H1 (cell line): ENCODE results near the gene BTAF1.

Source experiments
- ATF2 ChIP-seq: IDR thresholded peaks from 2 replicates; pipeline ENCODE4 v1.6.1; 2012; ENCODE audit warnings: low read length, inconsistent platforms
- CREB1 ChIP-seq: IDR thresholded peaks from 2 replicates; pipeline ENCODE4 v1.6.1; 2012; ENCODE audit warnings: inconsistent platforms
- CTCF ChIP-seq, 3 experiments: IDR thresholded peaks; 1 replicate in 2 of 3; 2 replicates in 1 of 3; pipeline versions ENCODE4 v1.5.1 to v1.6.1; 2011; ENCODE audit warnings: low read length in 3 of 3, mild to moderate bottlenecking in 3 of 3, inconsistent platforms in 2 of 3, low read depth in 1 of 3, moderate library complexity in 1 of 3; ENCODE audit not compliant: insufficient read depth in 1 of 3; ENCODE audit errors: control extremely low read depth in 1 of 3
- EP300 ChIP-seq, 2 experiments: IDR thresholded peaks; 1 replicate in 1 of 2; 2 replicates in 1 of 2; pipeline ENCODE4 v1.6.1; 2011 to 2012; ENCODE audit warnings: low read depth in 2 of 2, low read length in 2 of 2, mild to moderate bottlenecking in 2 of 2, borderline replicate concordance in 1 of 2, inconsistent platforms in 1 of 2, moderate library complexity in 1 of 2
- EZH2 ChIP-seq: fragments of 200-600 bp; sonication (generic); IDR thresholded peaks from 2 replicates; pipeline ENCODE4 v1.7.1; 2012; ENCODE audit warnings: low read depth, mild to moderate bottlenecking, moderate library complexity, low read length, inconsistent platforms; ENCODE audit not compliant: severe bottlenecking
- GTF2F1 ChIP-seq: IDR thresholded peaks from 2 replicates; pipeline ENCODE4 v1.6.1; 2012; ENCODE audit warnings: low read depth, low read length, improper control_type of control experiment, borderline replicate concordance
- KDM1A ChIP-seq: fragments of 200-600, 300-600 bp; sonication (generic); IDR thresholded peaks from 2 replicates; pipeline ENCODE4 v1.7.1; 2016; ENCODE audit warnings: mild to moderate bottlenecking, low read length, borderline replicate concordance
- POLR2A ChIP-seq, 2 experiments: IDR thresholded peaks; 1 replicate in 1 of 2; 2 replicates in 1 of 2; pipeline ENCODE4 v1.6.1; 2011; ENCODE audit warnings: low read depth in 2 of 2, low read length in 2 of 2, mild to moderate bottlenecking in 2 of 2; ENCODE audit errors: control extremely low read depth in 1 of 2
- POLR2AphosphoS5 ChIP-seq: IDR thresholded peaks from 2 replicates; pipeline ENCODE4 v1.6.1; 2011; ENCODE audit warnings: low read depth, low read length
- RXRA ChIP-seq: IDR thresholded peaks from 2 replicates; pipeline ENCODE4 v1.6.1; 2011; ENCODE audit warnings: low read depth, mild to moderate bottlenecking, low read length, moderate library complexity; ENCODE audit not compliant: insufficient read depth
- YY1 ChIP-seq: IDR thresholded peaks from 2 replicates; pipeline ENCODE4 v1.6.1; 2011; ENCODE audit warnings: low read depth, mild to moderate bottlenecking, low read length

GRCh38 chr10:91879515-91880170 lies 43.9 kb upstream of the BTAF1 start:
- TF ChIP-seq EZH2, result no peak
- TF ChIP-seq POLR2AphosphoS5, result no peak
- TF ChIP-seq GTF2F1, result no peak
- no peak for TF ChIP-seq YY1
- TF ChIP-seq EP300 (IDR thresholded peaks at IDR 0.05; ENCODE audit: borderline replicate concordance in 1 of 2, low read depth in 2 of 2, low read length in 2 of 2), result no peak
- TF ChIP-seq POLR2A (IDR thresholded peaks at IDR 0.05; ENCODE audit: control extremely low read depth in 1 of 2, low read depth in 2 of 2, low read length in 2 of 2), result no peak
- TF ChIP-seq CREB1, result no peak
- TF ChIP-seq CTCF (IDR thresholded peaks at IDR 0.05; ENCODE audit: control extremely low read depth in 1 of 3, insufficient read depth in 1 of 3, low read depth in 1 of 3, low read length in 3 of 3), result no peak
- no peak for TF ChIP-seq ATF2
- TF ChIP-seq KDM1A, result no peak
- no peak for TF ChIP-seq RXRA
